CD4-positive, alpha-beta T cell treated with Interleukin-15 for 1 hour (primary cell): Measurements from ENCODE around the gene C1QTNF12.
"Not testable (repeated sequence)": the region's sequence is repeated elsewhere in the genome, so short reads cannot be mapped to it uniquely, and the experiment has no call there.

ENCODE experiments used
- DNase-seq: peaks from one replicate; pipeline ENCODE4 v3.0.0-alpha.2; 2020

The C1QTNF12 gene

DNA sequence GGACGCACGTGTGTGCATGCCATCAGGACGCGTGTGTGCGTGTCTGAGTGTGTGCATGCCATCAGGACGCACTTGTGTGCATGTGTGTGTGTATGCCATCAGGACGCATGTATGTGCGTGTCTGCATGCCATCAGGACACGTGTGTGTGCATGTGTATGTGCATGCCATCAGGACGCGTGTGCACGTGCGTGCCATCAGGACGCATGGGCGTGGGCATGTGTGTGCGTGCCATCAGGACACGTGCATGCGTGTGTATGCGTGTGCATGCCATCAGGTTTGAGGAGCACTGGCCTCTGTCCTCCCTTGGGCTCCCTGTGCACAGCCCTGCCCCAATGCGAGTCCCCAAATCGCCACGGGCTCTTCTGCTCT lies 12.6 kb upstream of the C1QTNF12 start:
- DNase-seq = no peak

DNA sequence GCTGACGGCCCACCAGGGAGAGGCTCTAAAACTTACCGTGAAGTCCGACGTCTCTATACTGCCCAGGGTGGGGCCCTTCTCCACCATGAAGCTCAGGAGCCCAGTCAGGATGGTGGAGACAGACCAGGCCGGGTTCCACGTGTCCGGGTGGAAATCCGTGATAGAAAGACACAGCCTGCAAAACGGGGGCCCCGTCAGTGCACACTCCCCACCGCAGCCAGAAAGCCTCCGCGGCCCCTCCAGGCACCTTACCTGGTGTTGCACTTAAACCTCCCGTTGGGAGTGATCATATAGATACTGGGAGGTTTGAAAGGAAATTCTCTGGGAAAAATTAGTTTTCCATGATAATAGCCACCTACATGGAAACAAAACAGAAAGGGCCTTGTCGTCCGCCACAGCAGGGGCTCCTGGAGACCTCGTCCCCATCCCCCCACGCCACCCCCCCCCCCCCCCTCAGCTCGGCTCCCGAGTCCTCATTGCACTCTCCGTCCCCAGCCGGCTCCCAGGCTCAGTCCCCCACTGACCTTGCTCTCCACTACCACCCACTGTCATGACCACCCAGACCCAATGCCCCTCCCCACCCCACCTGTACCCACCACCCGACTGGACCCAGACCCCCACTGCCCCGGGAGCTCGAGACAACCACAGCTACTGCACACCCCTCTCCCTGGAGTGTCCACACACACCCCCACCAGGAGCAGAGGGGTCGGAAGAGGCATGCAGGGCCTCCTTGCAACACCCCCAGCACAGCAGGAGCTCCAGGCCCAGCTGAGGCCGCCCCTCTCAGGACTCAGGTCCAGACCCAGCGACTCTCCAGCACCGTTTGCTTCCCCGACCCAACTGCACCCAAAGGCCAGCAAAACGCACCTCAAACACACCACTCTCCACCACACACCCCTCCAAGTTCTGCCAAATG lies 10.7 kb upstream of the C1QTNF12 start:
- no peak for DNase-seq

GRCh38 chr1:1255611-1256010 lies 9.1 kb upstream of the C1QTNF12 start:
- DNase-seq = no peak

GRCh38 chr1:1255078-1255477 lies 8.6 kb upstream of the C1QTNF12 start:
- no peak for DNase-seq

DNA sequence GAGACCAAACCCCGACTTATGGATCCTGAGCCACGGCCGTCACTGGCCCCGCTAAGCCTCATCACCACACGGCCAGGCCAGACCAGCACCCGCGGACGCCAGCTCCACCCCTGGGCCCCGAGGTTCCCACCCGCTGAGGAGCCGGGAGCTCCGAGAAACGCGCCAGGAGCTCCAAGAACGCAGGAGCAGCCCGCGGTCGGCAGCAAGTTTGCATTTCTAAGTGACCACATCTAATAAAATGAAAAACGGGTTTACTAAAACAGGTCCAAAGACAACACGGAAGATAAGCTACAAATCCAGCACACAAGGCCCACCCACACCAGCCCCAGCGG lies 8.1 kb upstream of the C1QTNF12 start:
- DNase-seq = no peak

GRCh38 chr1:1253972-1254666 lies 7.6 kb upstream of the C1QTNF12 start:
- no peak for DNase-seq

- no peak for DNase-seq
Measured at GRCh38 chr1:1253314-1253713, 6.8 kb upstream of the C1QTNF12 start.

- no peak for DNase-seq
Measured at GRCh38 chr1:1250786-1251284, 4.3 kb upstream of the C1QTNF12 start.

DNA sequence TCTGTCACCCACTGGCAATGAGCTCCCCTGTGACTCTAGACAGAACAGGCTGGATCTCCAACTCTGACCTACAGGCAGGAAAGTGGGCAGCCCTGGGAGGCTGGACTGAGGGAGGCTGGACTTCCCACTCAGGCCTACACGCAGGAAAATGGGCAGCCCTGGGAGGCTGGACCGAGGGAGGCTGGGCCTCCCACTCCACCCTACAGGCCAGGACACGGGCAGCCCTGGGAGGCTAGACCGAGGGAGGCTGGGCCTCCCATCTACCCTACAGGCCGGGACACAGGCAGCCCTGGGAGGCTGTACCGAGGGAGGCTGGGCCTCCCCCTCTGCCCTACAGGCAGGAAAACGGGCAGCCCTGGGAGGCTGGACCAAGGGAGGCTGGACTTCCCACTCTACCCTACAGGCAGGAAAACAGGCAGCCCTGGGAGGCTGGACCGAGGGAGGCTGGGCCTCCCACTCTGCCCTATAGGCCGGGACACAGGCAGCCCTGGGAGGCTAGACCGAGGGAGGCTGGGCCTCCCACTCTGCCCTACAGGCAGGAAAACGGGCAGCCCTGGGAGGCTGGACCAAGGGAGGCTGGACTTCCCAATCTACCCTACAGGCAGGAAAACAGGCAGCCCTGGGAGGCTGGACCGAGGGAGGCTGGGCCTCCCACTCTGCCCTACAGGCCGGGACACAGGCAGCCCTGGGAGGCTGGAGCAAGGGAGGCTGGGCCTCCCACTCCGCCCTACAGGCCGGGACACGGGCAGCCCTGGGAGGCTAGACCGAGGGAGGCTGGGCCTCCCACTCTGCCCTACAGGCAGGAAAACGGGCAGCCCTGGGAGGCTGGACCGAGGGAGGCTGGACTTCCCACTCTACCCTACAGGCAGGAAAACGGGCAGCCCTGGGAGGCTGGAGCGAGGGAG lies 1.7 kb upstream of the C1QTNF12 start:
- not testable (repeated sequence) for DNase-seq

DNA sequence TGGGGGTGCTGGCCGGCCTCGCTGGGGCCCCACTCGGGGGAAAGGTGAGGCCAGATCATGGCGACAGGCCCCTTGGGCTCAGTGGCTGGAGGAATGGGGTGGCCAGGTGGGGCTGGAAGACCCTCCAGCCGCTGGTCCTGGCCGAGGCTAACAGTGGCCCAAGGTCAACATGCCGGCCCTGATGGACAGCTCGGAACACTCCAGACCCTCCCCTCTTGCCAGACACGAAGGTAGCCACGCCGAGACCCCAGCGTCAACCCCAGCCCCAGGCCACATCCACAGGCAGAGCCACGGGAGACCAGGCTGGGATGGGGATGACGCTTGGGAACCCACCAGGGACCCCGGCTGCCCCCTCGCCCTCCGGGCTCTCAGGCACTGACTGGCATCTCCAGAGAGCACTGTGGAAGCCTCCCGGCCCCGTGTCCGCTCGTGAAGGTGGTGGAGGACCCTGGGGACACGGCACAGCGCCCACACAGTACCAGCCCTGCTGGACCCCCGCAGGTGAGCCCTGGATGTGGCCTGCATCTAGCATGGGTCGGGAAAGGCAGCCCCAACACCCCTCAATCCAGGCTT lies 905 bp upstream of the C1QTNF12 start:
- no peak for DNase-seq

- DNase-seq = no peak
Measured at GRCh38 chr1:1245817-1246576, 525 bp downstream of the C1QTNF12 start.

GRCh38 chr1:1245178-1245816 lies 1.2 kb downstream of the C1QTNF12 start:
- DNase-seq = no peak

DNA sequence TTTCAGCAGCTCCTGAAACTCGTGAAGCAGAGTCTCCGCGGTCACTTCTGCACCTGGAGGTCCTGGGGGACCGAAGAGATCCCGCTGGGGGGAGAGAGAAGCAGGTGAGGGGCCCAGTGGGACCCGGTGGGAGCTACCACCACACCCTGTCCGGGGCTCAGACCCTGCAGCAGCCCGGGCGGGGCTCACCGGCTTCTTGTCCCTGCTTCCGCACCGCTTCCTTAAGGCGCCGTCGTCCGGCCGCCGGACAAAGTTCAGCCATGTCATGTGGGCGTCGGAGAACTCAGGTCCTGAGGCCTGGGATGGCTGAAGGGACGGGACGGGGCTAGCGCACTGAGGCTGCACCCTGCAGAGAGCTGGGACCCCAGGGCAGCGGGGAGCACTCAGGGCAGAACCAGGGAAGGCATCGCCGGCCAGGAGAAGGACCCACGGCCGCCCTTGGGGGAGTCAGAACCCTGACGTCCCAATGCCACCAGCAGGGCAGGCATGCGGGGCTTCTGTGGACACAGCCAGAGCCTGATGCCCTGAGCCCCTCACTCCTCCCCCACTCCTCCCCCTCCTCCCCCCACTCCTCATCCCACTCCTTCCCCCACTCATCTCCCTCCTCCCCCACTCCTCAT lies 2.2 kb downstream of the C1QTNF12 start:
- no peak for DNase-seq

GRCh38 chr1:1243807-1244191 lies 2.7 kb downstream of the C1QTNF12 start:
- no peak for DNase-seq

DNA sequence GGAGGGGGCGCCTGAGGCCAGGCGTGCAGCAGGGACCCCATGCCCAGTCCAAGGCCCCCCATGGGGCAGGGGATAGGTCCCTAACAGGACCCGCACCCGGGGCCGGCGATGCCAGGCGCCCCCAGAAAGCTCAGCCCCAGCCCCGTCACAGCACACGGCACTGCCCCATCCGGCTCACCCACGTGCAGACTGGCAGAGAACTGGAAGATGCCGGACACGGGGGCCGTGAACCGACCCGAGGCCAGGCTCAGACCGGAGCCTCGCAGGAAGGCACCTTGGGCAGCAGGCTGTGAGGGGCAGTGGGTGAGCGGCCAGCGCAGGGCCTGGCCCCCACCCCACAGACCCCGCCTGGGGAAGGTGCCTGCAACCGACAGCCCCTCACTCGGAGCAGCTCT lies 3.3 kb downstream of the C1QTNF12 start:
- no peak for DNase-seq

DNA sequence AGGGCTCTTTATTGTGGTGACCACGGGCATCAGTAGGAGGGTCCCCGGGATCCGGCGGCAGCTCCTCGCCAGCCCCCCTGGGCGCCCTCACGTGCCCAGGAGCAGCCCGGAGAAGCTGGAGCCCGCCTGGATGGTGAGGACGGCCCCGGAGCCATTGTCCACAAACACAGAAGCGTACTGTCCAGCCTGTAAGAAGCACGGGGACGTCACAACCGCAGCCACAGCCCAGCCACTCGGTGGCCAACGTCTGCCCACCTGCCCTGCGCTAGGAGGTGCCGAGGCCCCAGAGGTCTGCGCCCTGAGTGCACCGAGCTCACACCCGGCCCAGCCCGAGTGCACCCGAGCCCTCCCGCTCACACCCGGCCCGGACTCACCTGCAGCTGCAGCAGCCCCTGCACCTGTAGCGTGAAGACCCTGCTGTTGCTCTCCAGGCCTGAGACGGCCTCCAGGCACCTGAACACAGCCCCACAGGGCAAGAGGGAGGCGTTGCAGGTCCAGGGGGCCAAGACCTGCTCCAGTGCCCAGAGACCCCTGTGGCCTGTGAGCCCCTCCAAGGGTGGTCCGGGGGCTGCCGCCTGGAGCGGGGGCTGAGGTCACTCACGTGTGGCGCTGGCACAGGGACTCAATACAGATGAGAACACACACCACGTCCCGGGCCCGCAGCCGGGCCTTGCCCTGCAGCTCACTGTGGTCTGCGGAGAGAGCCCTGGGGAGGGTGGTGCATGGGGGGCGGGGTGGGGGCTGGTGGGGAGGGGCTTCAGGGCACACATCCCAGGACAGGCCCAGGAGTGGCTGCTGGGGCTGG lies 3.9 kb downstream of the C1QTNF12 start:
- DNase-seq = no peak

GRCh38 chr1:1241588-1242219 lies 4.8 kb downstream of the C1QTNF12 start:
- DNase-seq = no peak

- DNase-seq = no peak
Measured at GRCh38 chr1:1240822-1241587, 5.5 kb downstream of the C1QTNF12 start.

DNA sequence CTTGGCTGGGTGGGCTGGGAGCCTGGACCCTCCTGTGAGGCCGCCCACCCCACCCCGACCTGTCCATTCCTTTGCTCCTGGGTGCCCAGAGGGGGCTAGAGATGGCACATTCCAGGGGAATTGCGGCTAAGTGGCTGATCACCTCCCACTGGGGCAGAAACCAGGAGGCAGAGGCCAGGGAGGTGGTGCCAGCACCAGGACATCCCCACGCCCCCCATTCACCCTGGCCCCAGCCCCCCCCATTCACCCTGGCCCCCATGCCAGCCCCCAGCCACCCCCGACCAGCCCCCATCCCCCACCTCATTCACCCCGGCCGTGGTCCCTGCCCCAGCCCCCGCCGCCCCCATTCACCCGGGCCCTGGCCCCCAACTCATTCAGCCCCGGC lies 6.2 kb downstream of the C1QTNF12 start:
- DNase-seq = no peak
